Activated T-helper 17 cell treated with anti-CD3 and anti-CD28 coated beads, Interleukin-2, amount 50 U/mL, for 72 hours (primary cell): ENCODE results near the gene SMC4. TPM values are rescaled to one million over a fixed set of nuclear protein-coding genes. Genes with fewer than 3 reads are reported as not detected.
"Not testable (repeated sequence)": the region's sequence is repeated elsewhere in the genome, so short reads cannot be mapped to it uniquely, and the experiment has no call there.

Source experiments
- ATAC-seq: fragments of 150-1000 bp; cut with Tn5 transposase; replicated peaks from 2 replicates; pipeline ENCODE4 v1.10.0; 2021; ENCODE audit warnings: mild to moderate bottlenecking, moderate library complexity
- H3K27ac Mint-ChIP-seq: one replicate; pipeline ENCODE4 v1.8.0; 2022; ENCODE audit warnings: mixed read lengths
- H3K27me3 Mint-ChIP-seq: one replicate; pipeline ENCODE4 v1.8.0; 2022; ENCODE audit warnings: mixed read lengths
- H3K36me3 Mint-ChIP-seq: one replicate; pipeline ENCODE4 v1.8.0; 2022; ENCODE audit warnings: low read depth, mild to moderate bottlenecking, mixed read lengths
- H3K4me1 Mint-ChIP-seq: one replicate; pipeline ENCODE4 v1.8.0; 2022; ENCODE audit warnings: mixed read lengths
- H3K4me3 Mint-ChIP-seq: one replicate; pipeline ENCODE4 v1.8.0; 2022; ENCODE audit warnings: mild to moderate bottlenecking, mixed read lengths
- H3K9me3 Mint-ChIP-seq: one replicate; pipeline ENCODE4 v1.8.0; 2022; ENCODE audit warnings: mixed read lengths
- total RNA-seq, 2 donors: library from RNA; stranded (reverse); gene quantifications; one replicate each; pipeline ENCODE4 v1.2.3, GENCODE V29; 2022

Gene SMC4
- total RNA-seq: 100 to 1,000 TPM; 182 to 207 TPM

DNA sequence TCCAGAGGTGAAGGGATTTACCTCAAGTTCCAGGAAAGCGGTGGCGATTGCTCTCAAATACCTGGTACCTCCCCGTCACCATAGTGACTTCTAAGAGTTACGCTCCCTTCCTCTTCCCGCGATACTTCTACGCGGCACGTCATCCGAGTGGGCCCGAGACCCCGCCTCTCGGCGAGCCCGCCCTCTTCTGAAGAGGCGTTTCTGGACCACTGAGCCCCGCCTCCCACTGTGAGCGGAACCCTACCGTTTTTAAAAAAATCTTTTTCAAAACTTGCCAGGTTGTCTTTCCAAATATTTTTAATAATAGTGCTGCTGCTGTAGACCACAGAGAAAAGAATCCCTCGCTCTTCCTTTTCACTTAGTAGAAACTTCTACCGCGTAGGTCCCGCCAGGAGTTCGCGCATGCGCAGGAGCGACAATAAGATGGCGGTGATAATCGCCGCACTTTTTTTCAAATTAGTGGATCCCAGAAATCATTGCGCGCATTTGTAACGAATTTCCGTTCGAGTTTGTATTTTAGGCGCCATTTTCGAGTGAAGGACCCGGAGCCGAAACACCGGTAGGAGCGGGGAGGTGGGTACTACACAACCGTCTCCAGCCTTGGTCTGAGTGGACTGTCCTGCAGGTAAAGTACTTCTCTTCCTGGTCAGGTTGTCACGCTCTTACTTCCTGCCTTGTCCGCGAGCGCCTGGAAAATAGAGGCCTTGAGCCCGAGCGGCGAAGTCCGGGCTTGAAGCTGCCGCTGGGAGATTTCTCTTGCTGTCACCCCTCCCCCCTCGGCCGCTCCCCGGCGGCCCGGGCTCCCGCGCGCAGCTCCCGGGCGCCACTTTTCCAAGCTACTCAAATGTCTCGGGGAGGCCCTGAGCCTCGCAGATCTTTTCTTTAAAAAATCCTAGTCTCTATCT, at the start of gene SMC4, which contains the start of gene IFT80:
Gene SMC4 (plus strand): TSS at position 526 of the 905 bp plus-strand sequence. CDS start 1,177 bp downstream, outside the sequence.
Gene IFT80 (minus strand): TSS at position 101 of the 905 bp plus-strand sequence. CDS start 14,625 bp downstream, outside the sequence.
- peaks cover 57% of the 10 kb centered on the region for H3K36me3 Mint-ChIP-seq
- no peaks in the 10 kb centered on the region for H3K27me3 Mint-ChIP-seq
- H3K9me3 Mint-ChIP-seq: no peaks in the 10 kb centered on the region
- peak within 1 kb of the TSS; percentile 95 for H3K4me3 Mint-ChIP-seq
- ATAC-seq: peak; percentile 97
- H3K27ac Mint-ChIP-seq: peak within 1 kb of the TSS; percentile 100
- H3K4me1 Mint-ChIP-seq: peaks cover 35% of the 10 kb centered on the region

- H3K4me1 Mint-ChIP-seq: no peaks in the 10 kb centered on the region
- H3K36me3 Mint-ChIP-seq: peaks cover 51% of the 10 kb centered on the region
- H3K4me3 Mint-ChIP-seq: no peak overlapping the region
- H3K9me3 Mint-ChIP-seq: no peaks in the 10 kb centered on the region
- no peak for ATAC-seq
- no peaks in the 10 kb centered on the region for H3K27me3 Mint-ChIP-seq
- no peak overlapping the region for H3K27ac Mint-ChIP-seq
These were observed 43.6 kb upstream of the SMC4 start for GRCh38 chr3:160355826-160356225.

- H3K4me3 Mint-ChIP-seq, H3K27ac Mint-ChIP-seq, H3K4me1 Mint-ChIP-seq, H3K27me3 Mint-ChIP-seq, H3K9me3 Mint-ChIP-seq, ATAC-seq: not testable (repeated sequence)
- H3K36me3 Mint-ChIP-seq: peaks cover 42% of the 10 kb centered on the region
These were observed 36.6 kb upstream of the SMC4 start for GRCh38 chr3:160362896-160363295.

DNA sequence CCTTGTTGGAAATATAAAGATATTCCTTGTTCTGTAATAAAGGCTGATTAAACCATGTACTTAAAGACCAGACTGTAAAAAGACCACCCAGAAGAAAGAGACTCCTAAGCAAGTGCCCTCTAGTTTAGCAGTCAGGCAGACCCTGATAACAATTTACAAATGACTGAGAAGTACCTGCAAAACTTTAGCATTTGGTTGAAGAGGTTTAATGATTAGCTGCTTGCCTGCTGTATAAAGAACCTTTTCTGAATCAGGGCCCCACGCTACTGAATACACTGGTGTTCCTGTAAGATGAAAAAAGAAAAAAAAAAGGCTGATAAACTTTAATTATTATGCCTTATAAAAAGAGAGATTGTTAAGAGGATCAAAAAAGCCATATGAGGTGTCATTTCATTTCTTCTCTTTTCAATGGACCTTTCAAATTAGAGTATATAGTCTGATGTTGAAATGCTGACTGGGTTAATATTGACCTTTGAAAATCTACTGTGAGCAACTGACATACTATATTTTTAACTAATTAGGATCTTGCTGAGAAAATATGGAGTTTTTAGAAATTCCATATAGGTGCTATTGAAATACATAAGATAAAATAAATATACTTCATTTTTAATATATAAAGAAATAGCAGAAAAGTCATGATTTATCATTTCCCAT, 33.5 kb upstream of the SMC4 start:
- Mint-ChIP-seq H3K27ac (no peak overlapping the region), H3K27me3 (no peaks in the 10 kb centered on the region), H3K36me3 (peaks cover 33% of the 10 kb centered on the region), H3K9me3 (no peaks in the 10 kb centered on the region), H3K4me3 (no peak overlapping the region), H3K4me1 (peaks cover 1% of the 10 kb centered on the region)
- ATAC-seq: no peak

DNA sequence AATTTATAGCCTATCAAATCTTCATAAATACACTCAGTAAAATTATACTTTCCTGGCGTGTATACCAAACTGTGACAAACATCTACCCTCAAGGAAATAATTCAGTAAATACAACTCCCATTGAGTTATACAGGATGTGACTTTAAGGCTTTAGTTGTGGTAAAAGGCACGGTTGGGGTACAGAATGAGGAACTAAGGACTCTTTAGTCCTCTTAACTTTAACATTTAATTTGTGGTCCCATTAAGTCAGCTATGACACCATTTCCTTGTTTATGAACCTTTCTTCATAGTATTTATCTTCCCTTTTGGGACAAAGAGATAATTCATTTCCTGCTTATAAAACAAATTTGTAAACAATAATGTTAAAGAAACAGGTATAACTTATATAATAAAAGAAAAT, 30.6 kb upstream of the SMC4 start:
- ATAC-seq: no peak

DNA sequence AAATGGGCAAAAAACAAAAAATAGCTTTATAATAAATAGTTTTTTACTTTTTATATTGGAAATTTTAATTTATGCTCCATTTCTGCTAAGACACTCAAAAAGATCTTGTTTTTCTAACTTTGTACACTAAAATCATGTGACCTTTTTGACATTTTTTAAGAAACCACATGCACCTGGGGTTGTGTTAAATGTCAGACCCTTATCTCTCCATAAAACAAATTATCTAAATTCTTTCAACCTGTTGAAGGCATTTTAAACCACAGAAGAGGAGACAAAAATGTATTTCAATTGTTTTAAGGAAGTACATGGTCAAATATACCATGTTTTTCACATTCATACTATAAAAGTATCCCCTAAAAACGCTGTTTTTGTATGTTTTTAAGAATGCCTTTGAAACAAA, 29.7 kb upstream of the SMC4 start:
- Mint-ChIP-seq H3K36me3 (peaks cover 31% of the 10 kb centered on the region), H3K9me3 (no peaks in the 10 kb centered on the region), H3K4me3 (no peak overlapping the region), H3K27ac (no peak overlapping the region), H3K27me3 (no peaks in the 10 kb centered on the region), H3K4me1 (peaks cover 4% of the 10 kb centered on the region)
- no peak for ATAC-seq

More for the DNA sequence above, 30.6 kb upstream of the SMC4 start:
- no peaks in the 10 kb centered on the region for H3K27me3 Mint-ChIP-seq
- no peak overlapping the region for H3K27ac Mint-ChIP-seq
- no peaks in the 10 kb centered on the region for H3K9me3 Mint-ChIP-seq
- H3K36me3 Mint-ChIP-seq: peaks cover 29% of the 10 kb centered on the region
- peaks cover 4% of the 10 kb centered on the region for H3K4me1 Mint-ChIP-seq
- no peak overlapping the region for H3K4me3 Mint-ChIP-seq

DNA sequence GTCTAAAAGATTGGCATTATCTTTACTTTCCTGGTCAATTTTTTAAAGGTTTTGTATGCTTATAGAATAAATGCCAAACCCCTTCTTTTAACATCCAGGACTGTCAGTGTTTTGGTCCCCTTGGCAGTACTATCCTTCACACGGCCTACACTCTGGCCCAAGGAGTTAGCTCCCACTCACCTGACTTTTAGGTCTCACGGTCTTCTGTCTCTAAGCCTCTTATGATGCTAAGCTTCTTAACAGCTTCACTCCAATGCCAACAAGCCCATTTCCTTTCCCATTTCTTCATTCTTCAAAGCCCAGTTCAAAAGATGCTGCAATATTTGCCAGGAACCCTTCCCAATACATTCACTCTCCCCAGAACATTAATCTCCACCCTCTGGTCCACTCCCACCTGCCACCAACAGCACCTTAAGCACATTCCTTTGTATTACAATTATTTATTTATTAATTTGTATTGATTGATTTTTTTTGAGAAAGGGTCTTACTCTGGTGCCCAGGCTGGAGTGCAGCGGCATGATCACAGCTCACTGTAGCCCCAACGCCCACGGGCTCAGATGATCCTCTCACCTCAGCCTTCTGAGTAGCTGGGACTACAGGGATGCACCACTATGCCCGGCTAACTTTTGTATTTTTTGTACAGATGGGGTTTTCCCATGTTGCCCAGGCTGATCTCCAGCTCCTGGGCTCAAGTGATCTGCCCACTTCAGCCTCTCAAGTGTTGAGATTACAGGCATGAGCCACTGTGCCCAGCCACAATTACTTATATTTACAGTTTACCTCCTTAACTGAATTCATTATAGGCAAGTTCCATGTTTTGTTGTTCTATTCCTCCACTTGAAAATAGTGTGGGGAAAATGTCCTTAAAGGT, 28.2 kb upstream of the SMC4 start:
- Mint-ChIP-seq H3K4me1 (peaks cover 4% of the 10 kb centered on the region), H3K27me3 (no peaks in the 10 kb centered on the region), H3K27ac (no peak overlapping the region), H3K4me3 (no peak overlapping the region), H3K36me3 (peaks cover 46% of the 10 kb centered on the region), H3K9me3 (no peaks in the 10 kb centered on the region)
- no peak for ATAC-seq

DNA sequence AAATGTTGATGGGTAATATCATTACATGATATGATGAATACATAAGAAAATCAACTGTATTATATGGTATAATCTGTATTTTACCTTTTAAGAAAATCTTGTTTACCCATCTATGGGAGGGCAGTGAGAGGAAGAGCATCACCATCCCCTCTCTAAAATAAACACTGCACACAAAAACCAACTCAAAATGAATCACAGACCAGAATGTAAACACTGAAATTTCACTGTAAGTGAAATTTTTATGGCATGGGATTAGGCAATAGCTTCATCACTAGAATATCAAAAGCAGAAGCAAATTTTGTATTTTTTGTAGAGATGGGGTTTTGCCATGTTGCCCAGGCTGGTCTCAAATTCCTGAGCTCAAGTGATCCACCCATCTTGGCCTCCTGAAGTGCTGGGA, 26.7 kb upstream of the SMC4 start:
- Mint-ChIP-seq H3K36me3 (peaks cover 58% of the 10 kb centered on the region), H3K4me3 (no peak overlapping the region)

DNA sequence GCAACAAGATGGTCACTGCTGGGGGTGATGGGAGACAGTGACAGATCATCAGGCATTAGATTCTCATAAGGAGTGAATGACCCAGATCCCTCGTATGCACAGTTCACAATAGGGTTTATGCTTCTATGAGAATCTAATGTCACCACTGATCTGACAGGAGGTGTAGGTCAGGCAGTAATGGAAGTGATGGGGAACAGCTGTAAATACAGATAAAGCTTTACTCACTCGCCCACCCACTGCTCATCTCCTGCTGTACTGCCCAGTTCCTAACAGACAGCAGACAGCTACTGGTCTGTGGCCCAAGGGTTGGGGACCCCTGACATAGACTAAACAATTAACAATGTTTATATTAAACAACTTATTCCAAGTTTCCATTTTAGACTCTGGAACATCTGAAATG, 25.8 kb upstream of the SMC4 start:
- Mint-ChIP-seq H3K4me1 (peaks cover 4% of the 10 kb centered on the region), H3K4me3 (no peak overlapping the region), H3K27ac (no peak overlapping the region), H3K36me3 (peaks cover 58% of the 10 kb centered on the region), H3K27me3 (no peaks in the 10 kb centered on the region), H3K9me3 (no peaks in the 10 kb centered on the region)
- no peak for ATAC-seq

More for the DNA sequence above, 26.7 kb upstream of the SMC4 start:
- peaks cover 4% of the 10 kb centered on the region for H3K4me1 Mint-ChIP-seq
- H3K9me3 Mint-ChIP-seq: no peaks in the 10 kb centered on the region
- no peak for ATAC-seq
- H3K27me3 Mint-ChIP-seq: no peaks in the 10 kb centered on the region
- no peak overlapping the region for H3K27ac Mint-ChIP-seq

DNA sequence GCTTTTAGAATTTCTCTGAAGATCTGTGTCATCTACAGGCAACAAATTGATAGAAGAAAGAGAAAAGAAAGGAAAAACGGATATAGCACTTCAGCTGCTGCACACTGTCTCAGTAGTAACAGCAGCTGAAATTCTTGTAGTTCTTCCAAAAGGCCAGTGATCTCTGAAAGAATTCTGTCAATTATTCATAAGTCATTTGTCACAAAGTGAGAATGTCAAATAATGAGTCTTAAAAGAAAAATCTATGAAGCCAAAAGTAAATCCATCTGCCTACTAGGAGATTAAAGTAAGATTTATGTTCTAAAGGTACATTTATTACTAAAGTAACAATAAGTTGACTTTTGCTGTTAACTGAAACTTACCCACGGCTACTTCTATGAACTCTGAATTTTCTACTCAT, 25.0 kb upstream of the SMC4 start:
- H3K27ac Mint-ChIP-seq: no peak overlapping the region
- no peaks in the 10 kb centered on the region for H3K27me3 Mint-ChIP-seq
- peaks cover 60% of the 10 kb centered on the region for H3K36me3 Mint-ChIP-seq
- no peak overlapping the region for H3K4me3 Mint-ChIP-seq
- H3K4me1 Mint-ChIP-seq: peaks cover 4% of the 10 kb centered on the region
- no peaks in the 10 kb centered on the region for H3K9me3 Mint-ChIP-seq
- no peak for ATAC-seq

DNA sequence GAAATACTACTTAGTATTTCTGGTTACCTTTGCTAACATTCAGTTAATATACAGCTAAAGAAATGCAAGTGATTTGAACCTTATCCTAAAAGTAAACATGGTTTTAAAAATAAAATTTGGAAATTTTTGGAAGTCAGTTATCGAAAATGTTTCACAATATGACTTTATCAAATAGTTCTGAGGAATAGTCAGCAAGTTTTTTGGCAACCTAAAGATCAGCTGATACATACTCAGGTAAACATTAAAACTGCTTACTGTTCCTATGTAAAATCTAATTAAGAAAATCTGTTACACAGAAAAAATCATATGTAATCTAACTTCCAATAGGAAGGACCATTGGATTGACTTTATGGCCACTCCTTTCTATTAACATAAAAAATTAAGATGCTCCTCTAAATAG, 24.5 kb upstream of the SMC4 start:
- Mint-ChIP-seq H3K27ac (no peak overlapping the region), H3K4me1 (peaks cover 4% of the 10 kb centered on the region), H3K9me3 (no peaks in the 10 kb centered on the region), H3K4me3 (no peak overlapping the region), H3K36me3 (peaks cover 64% of the 10 kb centered on the region), H3K27me3 (no peaks in the 10 kb centered on the region)
- ATAC-seq: no peak

DNA sequence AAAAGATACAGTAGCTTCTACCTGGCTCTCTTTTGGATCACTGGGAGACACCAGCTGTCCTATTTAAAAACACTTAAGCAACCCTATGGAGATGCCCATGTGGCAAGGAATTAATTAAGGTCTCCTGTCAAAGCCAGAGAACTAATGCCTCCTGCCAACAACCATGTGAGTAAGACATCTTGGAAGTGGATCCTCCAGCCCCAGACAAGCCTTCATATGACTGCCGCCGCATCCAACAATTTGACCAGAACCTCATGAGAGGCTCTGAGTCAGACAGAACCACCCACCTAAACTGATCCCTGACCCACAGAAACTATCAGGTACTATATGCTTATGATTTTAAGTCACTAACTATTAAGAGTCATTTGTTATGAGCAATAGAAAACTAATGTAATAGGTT, 22.8 kb upstream of the SMC4 start:
- Mint-ChIP-seq H3K9me3 (no peaks in the 10 kb centered on the region), H3K4me3 (no peak overlapping the region), H3K27ac (no peak overlapping the region), H3K27me3 (no peaks in the 10 kb centered on the region), H3K4me1 (no peaks in the 10 kb centered on the region), H3K36me3 (peaks cover 74% of the 10 kb centered on the region)
- no peak for ATAC-seq

DNA sequence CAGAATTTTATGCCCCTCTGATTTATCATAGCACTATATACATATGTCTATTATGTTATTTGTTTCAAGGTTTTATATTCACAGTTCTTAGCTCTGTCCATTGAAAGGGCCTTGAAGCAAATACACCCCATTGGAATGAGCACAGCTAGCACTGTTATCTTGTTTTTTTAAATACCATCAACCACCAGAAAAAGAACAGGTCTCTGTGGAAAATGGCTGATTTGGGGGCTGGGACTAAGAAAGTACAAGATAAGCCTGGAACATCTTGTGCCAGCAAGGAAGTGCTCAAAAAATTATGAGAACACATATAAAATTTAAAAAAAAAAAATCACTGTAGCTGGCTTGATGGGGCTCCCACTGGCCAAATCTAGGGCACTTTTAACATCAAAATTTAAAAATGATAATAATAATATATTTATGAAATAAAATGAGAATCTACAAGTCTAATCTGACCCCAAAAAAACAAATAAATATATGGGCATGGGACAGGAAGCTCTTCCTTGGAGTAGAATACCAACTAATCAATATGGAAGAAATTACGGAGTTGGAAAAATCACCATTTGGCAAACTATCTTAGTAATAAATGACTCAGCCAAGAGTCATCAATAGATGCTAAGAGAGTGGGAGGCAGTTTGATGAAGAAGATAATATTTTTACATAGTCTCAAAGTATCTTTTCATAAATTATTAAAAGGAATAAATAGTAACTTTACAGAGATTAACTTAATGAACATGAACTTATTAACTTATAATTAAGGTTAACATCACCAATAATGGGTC, 20.9 kb upstream of the SMC4 start:
- Mint-ChIP-seq H3K36me3 (peaks cover 67% of the 10 kb centered on the region), H3K4me3 (no peak overlapping the region), H3K9me3 (no peaks in the 10 kb centered on the region), H3K27ac (no peak overlapping the region), H3K4me1 (no peaks in the 10 kb centered on the region), H3K27me3 (no peaks in the 10 kb centered on the region)
- no peak for ATAC-seq
